ENCODE results near the gene WDFY2. TPM values are rescaled to one million over a fixed set of nuclear protein-coding genes. Genes with fewer than 3 reads are reported as not detected.
A peak's percentile ranks its signal among the peaks of the same experiment; 100 is the strongest.

Gene WDFY2
- total RNA-seq, 1 experiment from 2014 or later = 26.4 TPM

GRCh38 chr13:51804295-51805172, 220.3 kb downstream of the WDFY2 start:
- peaks cover 47 to 54% of the 10 kb centered on the region in 2 experiments for H3K4me1 Mint-ChIP-seq
- peak overlapping the region; percentile 15 to 95 (median 92); a peak in 3 of 7 replicates for H3K27ac Mint-ChIP-seq
- Histone ChIP-seq H3K4ac (ENCODE audit: low read depth, low read length) (no peak overlapping the region), H2BK120ac (ENCODE audit: low read depth, low read length, poor library complexity, severe bottlenecking) (no peak overlapping the region), H3K4me1 (ENCODE audit: insufficient read depth, low read length) (peaks cover 3% of the 10 kb centered on the region; the same call in 1 of the 2 replicates), H3K18ac (ENCODE audit: insufficient read length, low read depth, low read length) (peak overlapping the region; percentile 50), H2BK5ac (ENCODE audit: insufficient read length, low read length) (no peak overlapping the region), H3K27ac (ENCODE audit: insufficient read length, low read depth, low read length) (no peak overlapping the region), H3K9me3 (ENCODE audit: control insufficient read depth, low read depth, low read length) (no peaks in the 10 kb centered on the region), H3K79me2 (ENCODE audit: insufficient read depth, low read length) (no peaks in the 10 kb centered on the region), H2BK12ac (ENCODE audit: insufficient read length, low read depth, low read length) (no peak overlapping the region), H3K4me2 (ENCODE audit: insufficient read depth, insufficient read length, low read length) (peak overlapping the region; percentile 94), H4K8ac (replicated peaks; ENCODE audit: insufficient read length, low read depth, low read length) (no peak overlapping the region), H3K23ac (ENCODE audit: insufficient read length, low read depth, low read length) (no peak overlapping the region), H3K14ac (ENCODE audit: insufficient read depth, low read length) (peak overlapping the region; percentile 87; the same call in 1 of the 2 replicates), H2BK15ac (ENCODE audit: low read depth, low read length) (no peak overlapping the region), H3K23me2 (ENCODE audit: insufficient read length, low read depth, low read length, poor library complexity, severe bottlenecking) (peaks cover 4% of the 10 kb centered on the region), H3K56ac (ENCODE audit: insufficient read length, low read depth, low read length) (no peak overlapping the region), H3K27me3 (ENCODE audit: insufficient read depth, low read length) (no peaks in the 10 kb centered on the region), H2AFZ (ENCODE audit: low read length) (no peak overlapping the region), H4K5ac (ENCODE audit: insufficient read length, low read depth, low read length) (no peak overlapping the region), H4K91ac (ENCODE audit: insufficient read length, low read depth, low read length) (no peak overlapping the region), H2BK20ac (ENCODE audit: low read depth, low read length, poor library complexity, severe bottlenecking) (no peak overlapping the region), H3K9ac (ENCODE audit: extremely low read depth, insufficient read length, low read length) (peak overlapping the region; percentile 59), H4K20me1 (ENCODE audit: control insufficient read depth, insufficient read depth, insufficient read length) (no peaks in the 10 kb centered on the region), H3K79me1 (ENCODE audit: insufficient read depth, low read depth, low read length, poor library complexity, severe bottlenecking) (no peaks in the 10 kb centered on the region), H3T11ph (ENCODE audit: low read length) (no peak overlapping the region), H2AK5ac (ENCODE audit: insufficient read length, low read length) (no peak overlapping the region)
- no peak for TF ChIP-seq CTCF (conservative IDR thresholded peaks at IDR 0.05)
- peak overlapping the region; percentile 77 to 88 for H3K4me3 Mint-ChIP-seq
- H3K9me3 Mint-ChIP-seq = no peaks in the 10 kb centered on the region
- DNase-seq = no peak
- no peaks in the 10 kb centered on the region; the same call in none of the 2 replicates for H3K27me3 Mint-ChIP-seq (ENCODE audit: low read depth)
- peaks cover 0 to 2% (median 0%) of the 10 kb centered on the region in 3 experiments; a peak in 2 of 7 replicates for H3K36me3 Mint-ChIP-seq (ENCODE audit: insufficient read depth in 1 of 3, low read depth in 3 of 3)
- no CpG with 5 or more reads among the region's 31 CpGs for WGBS (ENCODE audit: extremely low coverage, insufficient read length, low lambda C conversion rate)
